ENCODE measurements around the gene RICTOR. TPM values are rescaled to one million over a fixed set of nuclear protein-coding genes. Genes with fewer than 3 reads are reported as not detected.

The RICTOR gene
- total RNA-seq, 2 experiments from 2014 or later, result 125 TPM

DNA sequence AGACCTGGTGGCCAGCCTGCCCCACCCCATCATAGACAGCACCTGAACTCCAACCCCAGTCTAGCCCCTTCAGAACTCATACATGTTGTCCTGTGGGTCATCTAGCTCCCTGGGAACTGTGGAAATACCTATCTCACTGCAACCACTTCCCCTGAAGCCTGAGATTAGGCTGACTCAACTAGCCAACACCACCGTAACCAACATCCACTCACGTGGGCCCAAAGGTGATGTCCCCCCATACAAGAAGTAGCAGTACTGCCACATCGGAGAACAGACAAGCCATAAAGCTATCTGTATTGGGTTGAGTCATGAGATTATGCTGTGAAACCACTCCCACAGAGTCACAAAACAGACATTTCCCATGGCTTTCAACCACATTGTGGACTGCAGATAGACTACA, 181.8 kb downstream of the RICTOR start:
- H3K9me3 ChIP-seq (ENCODE audit: control insufficient read depth in 1 of 2, insufficient read depth in 1 of 2, low read length in 2 of 2), result peaks cover 0 to 12% of the 10 kb centered on the region in 2 experiments
- H3K4me1 Mint-ChIP-seq (ENCODE audit: low read depth), result no peaks in the 10 kb centered on the region
- DNase-seq (no peak), ATAC-seq (ENCODE audit: poor library complexity) (no peak)
- no peaks in the 10 kb centered on the region for H3K4me1 ChIP-seq (ENCODE audit: insufficient read depth, low read length)
- H3K27me3 Mint-ChIP-seq, result peaks cover 32% of the 10 kb centered on the region
- no peak overlapping the region for H3K4me3 ChIP-seq (ENCODE audit: low read length)
- no peaks in the 10 kb centered on the region for H3K36me3 ChIP-seq (ENCODE audit: insufficient read depth, low read length)
- ChIA-PET CTCF (no interaction called here), POLR2A (no interaction called here)
- intact Hi-C loops (cut with DNase I, micrococcal nuclease), result no loop called here
- H3K9me3 Mint-ChIP-seq, result peaks cover 10% of the 10 kb centered on the region
- H3K27ac Mint-ChIP-seq, result no peak overlapping the region
- no peak for TF ChIP-seq CTCF (IDR thresholded peaks at IDR 0.05)
- H3K36me3 Mint-ChIP-seq (ENCODE audit: low read depth), result no peaks in the 10 kb centered on the region
- no peak overlapping the region for H3K4me3 Mint-ChIP-seq
- H3K27ac ChIP-seq (ENCODE audit: low read depth in 1 of 2, low read length in 2 of 2), result no peak overlapping the region
- H3K27me3 ChIP-seq (ENCODE audit: control insufficient read depth in 1 of 2, insufficient read depth in 2 of 2, low read length in 2 of 2), result peaks cover 10 to 20% of the 10 kb centered on the region in 2 experiments

- DNase-seq (no peak), ATAC-seq (ENCODE audit: poor library complexity) (no peak)
- Histone ChIP-seq H3K9me3 (ENCODE audit: control insufficient read depth in 1 of 2, insufficient read depth in 1 of 2, low read length in 2 of 2) (peaks cover 0 to 12% of the 10 kb centered on the region in 2 experiments), H3K36me3 (ENCODE audit: insufficient read depth, low read length) (no peaks in the 10 kb centered on the region), H3K4me3 (ENCODE audit: low read length) (no peak overlapping the region), H3K27ac (ENCODE audit: low read depth in 1 of 2, low read length in 2 of 2) (no peak overlapping the region), H3K27me3 (ENCODE audit: control insufficient read depth in 1 of 2, insufficient read depth in 2 of 2, low read length in 2 of 2) (peaks cover 10 to 20% of the 10 kb centered on the region in 2 experiments), H3K4me1 (ENCODE audit: insufficient read depth, low read length) (no peaks in the 10 kb centered on the region)
- peaks cover 33% of the 10 kb centered on the region for H3K27me3 Mint-ChIP-seq
- no peak for TF ChIP-seq CTCF (IDR thresholded peaks at IDR 0.05)
- ChIA-PET POLR2A (no interaction called here), CTCF (no interaction called here)
- intact Hi-C loops (cut with DNase I, micrococcal nuclease), result no loop called here
- no peak overlapping the region for H3K27ac Mint-ChIP-seq
- H3K36me3 Mint-ChIP-seq (ENCODE audit: low read depth), result no peaks in the 10 kb centered on the region
- H3K9me3 Mint-ChIP-seq, result peaks cover 8% of the 10 kb centered on the region
- no peaks in the 10 kb centered on the region for H3K4me1 Mint-ChIP-seq (ENCODE audit: low read depth)
- no peak overlapping the region for H3K4me3 Mint-ChIP-seq
These were observed 182.6 kb downstream of the RICTOR start for GRCh38 chr5:38891563-38891962.

DNA sequence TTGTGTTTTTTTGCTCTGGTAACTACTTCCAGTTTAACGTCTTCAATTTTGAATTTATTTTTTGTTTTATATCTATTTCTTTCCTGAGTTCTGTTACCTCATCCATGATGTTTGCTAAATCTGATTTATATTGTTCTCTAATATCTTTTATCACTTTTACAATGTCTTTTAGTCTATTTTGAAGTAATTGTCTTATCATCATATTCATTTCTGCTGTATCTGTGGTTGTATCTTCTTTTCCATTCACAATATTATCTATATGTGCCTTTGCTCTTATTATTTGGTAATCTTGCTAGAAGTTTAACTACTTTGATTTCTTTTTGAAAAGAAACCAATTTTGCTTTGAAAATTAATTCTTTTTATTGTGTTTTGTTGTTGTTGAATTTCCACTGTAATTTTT, 184.8 kb downstream of the RICTOR start:
- H3K4me3 ChIP-seq (ENCODE audit: low read length), result no peak overlapping the region
- peaks cover 10 to 20% of the 10 kb centered on the region in 2 experiments for H3K27me3 ChIP-seq (ENCODE audit: control insufficient read depth in 1 of 2, insufficient read depth in 2 of 2, low read length in 2 of 2)
- H3K27ac ChIP-seq (ENCODE audit: low read depth in 1 of 2, low read length in 2 of 2), result no peak overlapping the region
- no peak overlapping the region for H3K4me3 Mint-ChIP-seq
- H3K4me1 ChIP-seq (ENCODE audit: insufficient read depth, low read length), result no peaks in the 10 kb centered on the region
- ChIA-PET CTCF (no interaction called here), POLR2A (no interaction called here)
- DNase-seq (no peak), ATAC-seq (ENCODE audit: poor library complexity) (no peak)
- H3K36me3 Mint-ChIP-seq (ENCODE audit: low read depth), result no peaks in the 10 kb centered on the region
- H3K27ac Mint-ChIP-seq, result no peak overlapping the region
- H3K36me3 ChIP-seq (ENCODE audit: insufficient read depth, low read length), result no peaks in the 10 kb centered on the region
- peaks cover 0 to 12% of the 10 kb centered on the region in 2 experiments for H3K9me3 ChIP-seq (ENCODE audit: control insufficient read depth in 1 of 2, insufficient read depth in 1 of 2, low read length in 2 of 2)
- no peaks in the 10 kb centered on the region for H3K4me1 Mint-ChIP-seq (ENCODE audit: low read depth)
- H3K27me3 Mint-ChIP-seq, result peaks cover 38% of the 10 kb centered on the region
- no peak for TF ChIP-seq CTCF (IDR thresholded peaks at IDR 0.05)
- no peaks in the 10 kb centered on the region for H3K9me3 Mint-ChIP-seq
- intact Hi-C loops (cut with DNase I, micrococcal nuclease), result no loop called here
